Uterus (tissue), 4 donors: ENCODE data around the gene SHISAL1. TPM values are rescaled to one million over a fixed set of nuclear protein-coding genes. Genes with fewer than 3 reads are reported as not detected.
"Not testable (repeated sequence)": the region's sequence is repeated elsewhere in the genome, so short reads cannot be mapped to it uniquely, and the experiment has no call there.

Experiments
- DNase-seq, 2 donors: peaks; one replicate each; pipeline ENCODE4 v3.0.0-alpha.2; 2019 to 2020
- H3K27ac ChIP-seq, 2 donors: fragments of 200-600 bp; sonication (generic); 1 replicate in 1 of 2; 2 replicates in 1 of 2; pipeline ENCODE4 v1.5.1; 2016 to 2018
- H3K27me3 ChIP-seq, 2 donors: fragments of 200-600 bp; sonication (generic); one replicate each; pipeline ENCODE4 v1.5.1; 2018 to 2019; ENCODE audit warnings: control low read depth in 1 of 2
- H3K36me3 ChIP-seq, 2 donors: fragments of 200-600 bp; sonication (generic); one replicate each; pipeline ENCODE4 v1.5.1; 2019; ENCODE audit warnings: control low read depth in 1 of 2
- H3K4me1 ChIP-seq, 2 donors: fragments of 200-600 bp; sonication (generic); one replicate each; pipeline ENCODE4 v1.5.1; 2018 to 2019; ENCODE audit warnings: control low read depth in 1 of 2
- H3K4me3 ChIP-seq, 2 donors: fragments of 200-600 bp; sonication (generic); 1 replicate in 1 of 2; 2 replicates in 1 of 2; pipeline ENCODE4 v1.5.1; 2018 to 2019; ENCODE audit warnings: mild to moderate bottlenecking in 1 of 2
- H3K9me3 ChIP-seq, 2 donors: fragments of 200-600 bp; sonication (generic); one replicate each; pipeline ENCODE4 v1.5.1; 2019; ENCODE audit warnings: control low read depth in 1 of 2
- POLR2A ChIP-seq, 2 donors: fragments of 450-650 bp; IDR thresholded peaks; one replicate each; pipeline ENCODE4 v1.6.1; 2016; ENCODE audit warnings: antibody characterized with exemption in 2 of 2, mild to moderate bottlenecking in 1 of 2, moderate library complexity in 1 of 2
- intact Hi-C: fragments of 100-400 bp; cut with DNase I; formaldehyde crosslinking; loops from one replicate; pipeline ENCODE4 v1.15.1; 2023; ENCODE audit warnings: low total_unique reads
- total RNA-seq, 4 donors: library from RNA; depleted of rRNA in 3 of 4; stranded (reverse); fragments of >200 nt in 3 of 4; gene quantifications; one replicate each; pipeline versions ENCODE4 v1.1.0 to v1.2.4, GENCODE V29; 2014 to 2023
- TF ChIP-seq, protein P1 (sequence below), 4 experiments: fragments of 200-600 bp in 2 of 4; fragments of 450-650 bp in 2 of 4; sonication (generic) in 2 of 4; IDR thresholded peaks; one replicate each; pipeline ENCODE4 v1.5.1; 2016 to 2019; ENCODE audit warnings: antibody characterized with exemption in 4 of 4, mild to moderate bottlenecking in 2 of 4, moderate library complexity in 1 of 4
- donor health status: DM: yes; HTN: yes; CAD: no.

The SHISAL1 gene
- total RNA-seq, 4 donors from 2014 or later: 4.7 to 44.2 (median 22.9) TPM

DNA sequence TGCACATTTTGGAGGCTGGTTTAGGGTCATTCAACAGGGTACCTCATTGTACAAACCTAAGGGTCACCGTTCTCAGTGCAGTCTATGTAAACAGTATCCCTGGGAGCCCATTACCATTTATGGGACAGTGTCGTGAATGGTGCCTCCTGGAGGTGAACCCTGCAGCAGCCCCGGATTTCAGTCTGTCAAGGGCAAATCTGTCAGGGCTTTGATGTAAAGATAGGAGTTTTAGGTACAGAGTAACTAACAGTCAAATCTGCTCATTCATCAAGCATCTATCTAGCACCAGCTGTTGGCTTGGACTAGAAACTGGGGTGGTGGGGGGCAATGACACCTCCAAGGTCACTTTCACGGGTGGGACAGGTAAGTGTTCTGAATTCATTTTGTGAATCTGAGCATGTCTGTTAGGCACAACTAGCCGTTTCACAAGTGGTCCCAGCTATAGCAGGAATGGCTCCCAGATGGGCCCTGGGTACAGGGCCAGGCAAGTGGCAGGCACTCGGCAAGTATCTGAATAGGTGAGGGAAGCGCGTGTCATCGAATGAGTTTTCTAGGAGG, 68.4 kb downstream of the SHISAL1 start:
- Histone ChIP-seq H3K27me3 (no peaks in the 10 kb centered on the region), H3K4me3 (no peak overlapping the region), H3K27ac (no peak overlapping the region), H3K9me3 (peaks cover 0 to under 1% of the 10 kb centered on the region in 2 donors), H3K36me3 (no peaks in the 10 kb centered on the region), H3K4me1 (no peaks in the 10 kb centered on the region)
- intact Hi-C loops: no loop called here
- no peak for DNase-seq
- TF ChIP-seq POLR2A (IDR thresholded peaks at IDR 0.05): no peak
- TF ChIP-seq, protein P1, sequence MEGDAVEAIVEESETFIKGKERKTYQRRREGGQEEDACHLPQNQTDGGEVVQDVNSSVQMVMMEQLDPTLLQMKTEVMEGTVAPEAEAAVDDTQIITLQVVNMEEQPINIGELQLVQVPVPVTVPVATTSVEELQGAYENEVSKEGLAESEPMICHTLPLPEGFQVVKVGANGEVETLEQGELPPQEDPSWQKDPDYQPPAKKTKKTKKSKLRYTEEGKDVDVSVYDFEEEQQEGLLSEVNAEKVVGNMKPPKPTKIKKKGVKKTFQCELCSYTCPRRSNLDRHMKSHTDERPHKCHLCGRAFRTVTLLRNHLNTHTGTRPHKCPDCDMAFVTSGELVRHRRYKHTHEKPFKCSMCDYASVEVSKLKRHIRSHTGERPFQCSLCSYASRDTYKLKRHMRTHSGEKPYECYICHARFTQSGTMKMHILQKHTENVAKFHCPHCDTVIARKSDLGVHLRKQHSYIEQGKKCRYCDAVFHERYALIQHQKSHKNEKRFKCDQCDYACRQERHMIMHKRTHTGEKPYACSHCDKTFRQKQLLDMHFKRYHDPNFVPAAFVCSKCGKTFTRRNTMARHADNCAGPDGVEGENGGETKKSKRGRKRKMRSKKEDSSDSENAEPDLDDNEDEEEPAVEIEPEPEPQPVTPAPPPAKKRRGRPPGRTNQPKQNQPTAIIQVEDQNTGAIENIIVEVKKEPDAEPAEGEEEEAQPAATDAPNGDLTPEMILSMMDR (IDR thresholded peaks at IDR 0.05): no peak

DNA sequence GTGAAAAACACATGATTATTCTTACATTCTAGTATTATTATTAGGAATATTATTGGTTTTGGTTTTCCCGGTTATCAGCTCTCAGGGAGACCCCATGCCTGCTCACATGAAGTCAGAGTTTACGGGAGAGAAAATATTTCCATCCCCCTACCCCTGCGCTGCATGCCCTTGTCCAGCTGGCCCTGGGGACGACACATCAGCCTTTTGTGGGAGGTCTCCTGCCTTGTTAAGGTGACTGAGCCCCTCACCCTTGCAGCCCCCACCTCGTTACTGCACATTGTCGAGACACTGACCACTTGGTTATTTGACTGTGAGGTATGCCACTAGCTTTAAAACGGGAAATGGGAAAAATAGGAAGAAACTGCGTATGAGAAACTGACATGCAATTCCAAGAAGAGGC, 69.0 kb downstream of the SHISAL1 start:
- Histone ChIP-seq H3K36me3 (no peaks in the 10 kb centered on the region), H3K27ac (no peak overlapping the region), H3K9me3 (no peaks in the 10 kb centered on the region), H3K27me3 (no peaks in the 10 kb centered on the region), H3K4me3 (no peak overlapping the region), H3K4me1 (no peaks in the 10 kb centered on the region)
- DNase-seq: no peak
- intact Hi-C loops: no loop called here
- TF ChIP-seq, protein P1 (IDR thresholded peaks at IDR 0.05): no peak
- no peak for TF ChIP-seq POLR2A (IDR thresholded peaks at IDR 0.05)

DNA sequence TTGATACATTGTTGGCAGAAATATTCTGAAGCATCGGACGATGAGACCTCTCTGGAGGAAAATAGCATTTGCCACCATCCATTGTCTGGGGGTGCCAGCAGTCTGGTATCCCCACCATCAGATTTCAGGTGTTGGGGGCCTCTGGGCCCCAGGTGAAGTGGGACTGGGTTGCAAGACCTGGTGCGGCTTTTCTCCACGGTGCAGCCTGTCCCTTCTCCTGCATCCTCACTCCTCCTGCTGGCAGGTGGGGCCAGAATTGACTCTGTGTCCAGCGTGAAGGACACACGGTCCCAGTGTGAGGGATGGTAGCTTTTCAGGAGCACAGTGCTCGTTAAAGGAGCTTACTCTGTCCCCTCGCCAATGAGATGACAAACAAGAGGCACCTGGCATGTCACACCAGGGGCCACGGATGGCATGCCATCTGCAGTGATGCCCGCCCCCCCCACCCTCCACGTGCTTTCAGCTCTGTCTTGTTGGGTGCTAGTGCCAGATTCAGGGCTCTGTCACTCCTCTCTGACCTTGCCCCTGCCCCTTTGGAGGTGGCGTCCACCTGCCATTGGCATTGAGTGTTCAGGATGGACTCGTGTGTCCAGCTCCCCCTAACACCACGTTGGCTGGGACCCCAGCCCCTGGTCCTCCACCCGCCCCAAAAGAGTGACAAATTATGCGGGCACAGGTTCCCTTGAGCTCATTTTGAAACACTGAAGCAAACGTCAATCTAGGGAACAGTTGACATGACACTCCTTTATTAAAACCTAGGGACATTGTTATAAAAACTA, 69.6 kb downstream of the SHISAL1 start:
- H3K9me3 ChIP-seq: peaks cover 0 to 3% of the 10 kb centered on the region in 2 donors
- H3K36me3 ChIP-seq: no peaks in the 10 kb centered on the region
- intact Hi-C loops: no loop called here
- H3K27me3 ChIP-seq: no peaks in the 10 kb centered on the region
- no peaks in the 10 kb centered on the region for H3K4me1 ChIP-seq
- no peak for TF ChIP-seq POLR2A (IDR thresholded peaks at IDR 0.05)
- TF ChIP-seq, protein P1 (IDR thresholded peaks at IDR 0.05): no peak
- DNase-seq: no peak
- no peak overlapping the region for H3K4me3 ChIP-seq
- H3K27ac ChIP-seq: no peak overlapping the region

DNA sequence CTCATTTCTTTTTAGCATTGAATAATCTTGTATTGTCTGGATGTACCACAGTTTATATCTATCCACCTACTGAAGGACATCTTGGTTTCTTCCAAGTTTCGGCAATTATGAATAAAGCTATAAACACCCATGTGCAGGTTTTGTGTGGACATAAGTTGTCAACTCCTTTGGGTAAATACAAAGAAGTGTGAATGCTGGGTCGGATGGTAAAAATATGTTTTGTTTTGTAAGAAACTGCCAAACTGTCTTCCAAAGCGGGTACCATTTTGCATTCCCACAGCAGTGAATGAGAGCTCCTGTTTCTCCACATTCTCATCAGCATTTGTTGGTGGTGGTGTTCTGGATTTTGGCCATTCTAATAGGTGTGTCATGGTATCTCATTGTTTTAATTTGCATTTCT, 71.6 kb downstream of the SHISAL1 start:
- H3K27me3 ChIP-seq, intact Hi-C loops, H3K27ac ChIP-seq, H3K4me3 ChIP-seq, DNase-seq, H3K9me3 ChIP-seq, H3K36me3 ChIP-seq, H3K4me1 ChIP-seq: not testable (repeated sequence)

DNA sequence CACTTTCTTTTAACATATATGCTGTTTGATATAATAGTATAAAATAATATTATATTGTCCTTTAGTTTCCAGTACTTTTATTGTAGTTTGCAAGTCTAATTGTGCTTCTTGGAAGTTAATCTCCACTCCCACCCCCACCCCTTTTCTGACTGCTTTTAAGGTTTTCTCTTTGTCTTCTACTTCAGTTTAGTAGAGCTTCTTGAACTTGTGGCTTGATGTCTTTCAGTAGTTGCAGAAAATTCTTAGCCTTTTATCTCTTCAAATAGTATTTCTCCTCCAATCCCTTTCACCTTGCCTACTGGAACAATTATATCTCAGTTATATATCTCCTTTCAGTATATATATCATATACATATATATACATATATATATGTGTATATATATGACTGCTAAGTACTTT, 75.5 kb downstream of the SHISAL1 start:
- intact Hi-C loops: no loop called here
- Histone ChIP-seq H3K27ac (no peak overlapping the region), H3K36me3 (no peaks in the 10 kb centered on the region), H3K4me1 (no peaks in the 10 kb centered on the region), H3K27me3 (no peaks in the 10 kb centered on the region), H3K4me3 (no peak overlapping the region), H3K9me3 (peaks cover 0 to 5% of the 10 kb centered on the region in 2 donors)
- TF ChIP-seq, protein P1 (IDR thresholded peaks at IDR 0.05): no peak
- TF ChIP-seq POLR2A (IDR thresholded peaks at IDR 0.05): no peak
- no peak for DNase-seq

DNA sequence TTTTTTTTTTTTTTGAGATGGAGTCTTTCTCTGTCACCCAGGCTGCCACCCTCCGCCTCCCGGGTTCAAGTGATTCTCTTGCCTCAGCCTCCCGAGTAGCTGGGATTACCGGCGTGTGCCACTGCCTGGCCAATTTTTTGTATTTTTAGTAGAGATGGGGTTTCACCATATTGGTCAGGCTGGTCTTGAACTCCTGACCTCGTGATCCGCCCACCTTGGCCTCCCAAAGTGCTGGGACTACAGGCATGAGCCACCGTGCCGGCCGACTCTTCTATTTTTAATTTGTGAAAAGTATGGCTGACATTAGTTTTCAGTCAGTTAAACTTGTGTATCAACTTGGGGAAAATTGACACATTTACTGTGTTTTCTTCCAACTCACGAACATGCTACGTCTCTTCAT, 78.4 kb downstream of the SHISAL1 start:
- H3K36me3 ChIP-seq, H3K4me1 ChIP-seq, H3K27me3 ChIP-seq, DNase-seq, H3K27ac ChIP-seq, H3K4me3 ChIP-seq, intact Hi-C loops, H3K9me3 ChIP-seq: not testable (repeated sequence)
